HepG2 (cell line): Measurements from ENCODE around the gene CCDC87. TPM values are rescaled to one million over a fixed set of nuclear protein-coding genes. Genes with fewer than 3 reads are reported as not detected.

Source experiments
- ATAC-seq: fragments of 200-7000 bp; cut with Tn5 transposase; 3 replicates; pipeline ENCODE4 v1.9.1; 2020; ENCODE audit warnings: mild to moderate bottlenecking, moderate library complexity
- BruUV-seq: library from RNA; stranded (reverse); fragments of 400-500 nt; replicated peaks from 2 replicates; lab custom pipeline; 2021; lab: Mats Ljungman, UMichigan
- CTCF ChIA-PET: fragments of 300-600 bp; formaldehyde crosslinking; extraction: SDS; loops from one replicate; lab custom pipeline; 2021; ENCODE audit warnings: low total read pairs, inconsistent platforms, low intra/inter-chr PET ratio; lab: Yijun Ruan, JAX
- POLR2A ChIA-PET: fragments of 350-600 bp; sonication (Branson Sonifier 250); formaldehyde crosslinking; loops from one replicate; lab custom pipeline; 2020; ENCODE audit warnings: antibody characterized with exemption, inconsistent platforms; lab: Yijun Ruan, JAX
- DNase-seq: peaks from one replicate; pipeline ENCODE4 v3.0.0-alpha.2; 2015; ENCODE audit warnings: low spot score
- FAIRE-seq: peaks from 3 replicates; lab custom pipeline; 2011; peaks lifted over from hg19 to GRCh38; lab: Jason Lieb, UNC
- H2AFZ ChIP-seq: one replicate; pipeline ENCODE4 v1.6.1; 2011; ENCODE audit warnings: low read length, inconsistent platforms
- H3K27ac ChIP-seq: fragments of 300-600 bp; 3 replicates; pipeline ENCODE4 v1.8.0; 2011; ENCODE audit warnings: mixed run types, mild to moderate bottlenecking, mixed read lengths, low read length, inconsistent platforms; ENCODE audit not compliant: insufficient read depth; ENCODE audit errors: extremely low read length
- H3K27me3 ChIP-seq, 2 experiments: fragments of 200-600 bp in 1 of 2; 2 replicates in 1 of 2; 3 replicates in 1 of 2; pipeline versions ENCODE4 v1.6.0 to v1.8.0; 2011; ENCODE audit warnings: low read length in 2 of 2, mild to moderate bottlenecking in 2 of 2, moderate library complexity in 2 of 2, inconsistent platforms in 1 of 2; ENCODE audit not compliant: insufficient read depth in 2 of 2, control insufficient read depth in 1 of 2
- H3K36me3 ChIP-seq, 2 experiments: fragments of 200-600 bp in 1 of 2; replicated peaks in 1 of 2; 2 replicates in 1 of 2; 3 replicates in 1 of 2; pipeline versions ENCODE4 v1.5.1 to v1.8.0; 2011; ENCODE audit warnings: low read length in 2 of 2, inconsistent platforms in 1 of 2; ENCODE audit not compliant: insufficient read depth in 2 of 2, control insufficient read depth in 1 of 2
- H3K4me1 ChIP-seq: 2 replicates; pipeline ENCODE4 v1.5.1; 2012; ENCODE audit warnings: low read length, inconsistent platforms; ENCODE audit not compliant: insufficient read depth
- H3K4me2 ChIP-seq: 2 replicates; pipeline ENCODE4 v1.6.0; 2011; ENCODE audit warnings: low read depth, low read length, inconsistent platforms
- H3K4me3 ChIP-seq, 3 experiments: fragments of 200-600 bp in 1 of 3; sonication (generic), shearing (Covaris generic) in 1 of 3; replicated peaks in 1 of 3; 2 replicates each; pipeline ENCODE4 v1.5.1; 2011 to 2016; ENCODE audit warnings: low read length in 3 of 3, inconsistent platforms in 2 of 3, low read depth in 2 of 3, mild to moderate bottlenecking in 2 of 3, control low read depth in 1 of 3, mixed read lengths in 1 of 3; ENCODE audit not compliant: insufficient read depth in 1 of 3
- H3K79me2 ChIP-seq: one replicate; pipeline ENCODE4 v1.6.1; 2011; ENCODE audit warnings: low read length, inconsistent platforms; ENCODE audit not compliant: insufficient read depth
- H3K9ac ChIP-seq: 2 replicates; pipeline ENCODE4 v1.6.0; 2011; ENCODE audit warnings: mild to moderate bottlenecking, low read depth, low read length, inconsistent platforms; ENCODE audit not compliant: insufficient read depth
- H3K9me3 ChIP-seq: 2 replicates; pipeline ENCODE4 v1.5.1; 2012; ENCODE audit warnings: mild to moderate bottlenecking, low read length
- H4K20me1 ChIP-seq: 2 replicates; pipeline ENCODE4 v1.6.0; 2011; ENCODE audit warnings: inconsistent platforms, mild to moderate bottlenecking, low read length, moderate library complexity; ENCODE audit not compliant: insufficient read depth
- FOXK2 ChIP-seq: fragments of 450-650 bp; IDR thresholded peaks from 2 replicates; pipeline ENCODE4 v1.6.1; 2016
- KIAA2018 ChIP-seq: sonication (generic); formaldehyde crosslinking; IDR thresholded peaks from 2 replicates; pipeline ENCODE4 v1.5.0; 2020; ENCODE audit warnings: mild to moderate bottlenecking, missing genetic modification reagents, borderline replicate concordance
- KMT2B ChIP-seq: IDR thresholded peaks from 2 replicates; pipeline ENCODE4 v1.6.1; 2016; ENCODE audit warnings: missing genetic modification reagents, missing compliant biosample characterization
- MEIS2 ChIP-seq: sonication (generic); formaldehyde crosslinking; IDR thresholded peaks from 2 replicates; pipeline ENCODE4 v1.9.0; 2021; ENCODE audit warnings: mild to moderate bottlenecking, missing genetic modification reagents
- REL ChIP-seq: sonication (generic); formaldehyde crosslinking; conservative IDR thresholded peaks from 2 replicates; pipeline ENCODE4 v1.8.0; 2022; ENCODE audit warnings: mild to moderate bottlenecking, missing genetic modification reagents, moderate library complexity
- ZFP41 ChIP-seq: sonication (generic); formaldehyde crosslinking; IDR thresholded peaks from 2 replicates; pipeline ENCODE4 v1.4.0; 2020; ENCODE audit warnings: mild to moderate bottlenecking, missing genetic modification reagents, borderline replicate concordance
- ZNF432 ChIP-seq: sonication (generic); formaldehyde crosslinking; IDR thresholded peaks from 2 replicates; pipeline ENCODE4 v1.5.0; 2020; ENCODE audit warnings: missing genetic modification reagents, mild to moderate bottlenecking, borderline replicate concordance
- ZNF784 ChIP-seq: sonication (generic); formaldehyde crosslinking; IDR thresholded peaks from 2 replicates; pipeline ENCODE4 v1.5.1; 2020; ENCODE audit warnings: missing genetic modification reagents, mild to moderate bottlenecking, borderline replicate concordance
- WGBS: methylation state at CpG from one replicate; pipeline ENCODE4 v1.1.6; 2017; ENCODE audit warnings: low lambda C conversion rate; 5-methylcytosine and 5-hydroxymethylcytosine counted together
- in situ Hi-C: cut with HindIII; loops from 2 replicates; pipeline ENCODE4 v1.10.0; 2017; ENCODE audit warnings: low pct_unique_long_range_greater_than_20kb; ENCODE audit not compliant: extremely low pct_ligation_motif_present
- intact Hi-C: fragments of 100-400 bp; cut with micrococcal nuclease; formaldehyde crosslinking; loops from one replicate; pipeline ENCODE4 v1.10.0; 2022; ENCODE audit not compliant: unreplicated experiment
- polyA plus RNA-seq, 8 experiments: library from polyadenylated mRNA; depleted of rRNA in 3 of 8; stranded (reverse) in 7 of 8; unstranded in 1 of 8; fragments of >200 nt; fragmentation: Illumina TruSeq in 4 of 8; extraction: Trizol in 4 of 8; gene quantifications; 2 replicates each; pipeline versions ENCODE4 v1.2.1 to v1.2.3, GENCODE V29; 2011 to 2016; ENCODE audit warnings: low read depth in 4 of 8, missing spikeins in 1 of 8, mixed read lengths in 1 of 8; ENCODE audit not compliant: insufficient read depth in 1 of 8
- total RNA-seq, 5 experiments: library from RNA; depleted of rRNA; stranded (reverse); fragments of >200 nt; fragmentation: Illumina TruSeq; extraction: Trizol; gene quantifications; 2 replicates each; pipeline ENCODE4 v1.2.3, GENCODE V29; 2016; ENCODE audit warnings: low read depth in 1 of 5
- TF ChIP-seq, protein P1 (sequence below): IDR thresholded peaks from 2 replicates; pipeline ENCODE4 v1.6.1; 2016; ENCODE audit warnings: control low read depth
- TF ChIP-seq, protein P2 (sequence below): IDR thresholded peaks from 2 replicates; pipeline ENCODE4 v1.6.1; 2018; ENCODE audit warnings: missing genetic modification reagents, mild to moderate bottlenecking, missing compliant biosample characterization

Gene CCDC87
- total and polyA plus RNA-seq, 2 of the 13 experiments (the other 11 are each of a cell fraction or from before 2014, with no cell fraction given), result 0.05 to 0.42 TPM

DNA sequence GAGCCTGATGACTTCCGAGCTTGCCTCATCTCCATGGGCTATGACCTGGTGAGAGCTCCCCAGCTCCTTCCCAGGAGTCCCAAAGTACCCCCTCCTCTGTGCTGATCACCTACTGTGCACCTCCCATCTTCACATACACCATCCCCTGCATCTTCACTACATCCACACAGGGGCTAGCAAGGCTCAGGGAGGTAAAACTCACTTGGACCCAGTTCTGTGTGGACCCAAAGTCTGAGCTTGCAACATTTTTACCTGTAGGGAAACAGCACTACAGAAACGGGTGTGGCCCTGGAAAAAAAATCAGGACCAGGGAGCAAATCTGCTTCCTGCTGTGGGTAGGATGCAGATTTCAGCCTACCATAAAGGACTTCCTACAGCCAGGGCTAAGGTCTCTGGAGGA lies 30.6 kb downstream of the CCDC87 start:
- Histone ChIP-seq H3K4me2 (no peak overlapping the region), H3K79me2 (no peaks in the 10 kb centered on the region), H3K27ac (no peak overlapping the region), H3K9ac (no peak overlapping the region), H3K4me1 (no peaks in the 10 kb centered on the region), H3K4me3 (no peak overlapping the region), H4K20me1 (no peaks in the 10 kb centered on the region), H3K9me3 (no peaks in the 10 kb centered on the region), H2AFZ (no peak overlapping the region), H3K36me3 (no peaks in the 10 kb centered on the region), H3K27me3 (peaks cover 0 to 66% of the 10 kb centered on the region in 2 experiments; a peak in 4 of 5 replicates)
- TF ChIP-seq FOXK2 (no peak), ZNF432 (CRISPR knock-in tag) (no peak), MEIS2 (no peak), KIAA2018 (CRISPR knock-in tag) (no peak), KMT2B (CRISPR knock-in tag) (no peak), ZNF784 (CRISPR knock-in tag) (no peak), REL (no peak), ZFP41 (CRISPR knock-in tag) (no peak)
- TF ChIP-seq, protein P1, sequence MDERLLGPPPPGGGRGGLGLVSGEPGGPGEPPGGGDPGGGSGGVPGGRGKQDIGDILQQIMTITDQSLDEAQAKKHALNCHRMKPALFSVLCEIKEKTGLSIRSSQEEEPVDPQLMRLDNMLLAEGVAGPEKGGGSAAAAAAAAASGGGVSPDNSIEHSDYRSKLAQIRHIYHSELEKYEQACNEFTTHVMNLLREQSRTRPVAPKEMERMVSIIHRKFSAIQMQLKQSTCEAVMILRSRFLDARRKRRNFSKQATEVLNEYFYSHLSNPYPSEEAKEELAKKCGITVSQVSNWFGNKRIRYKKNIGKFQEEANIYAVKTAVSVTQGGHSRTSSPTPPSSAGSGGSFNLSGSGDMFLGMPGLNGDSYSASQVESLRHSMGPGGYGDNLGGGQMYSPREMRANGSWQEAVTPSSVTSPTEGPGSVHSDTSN, result no peak
- TF ChIP-seq, protein P2, sequence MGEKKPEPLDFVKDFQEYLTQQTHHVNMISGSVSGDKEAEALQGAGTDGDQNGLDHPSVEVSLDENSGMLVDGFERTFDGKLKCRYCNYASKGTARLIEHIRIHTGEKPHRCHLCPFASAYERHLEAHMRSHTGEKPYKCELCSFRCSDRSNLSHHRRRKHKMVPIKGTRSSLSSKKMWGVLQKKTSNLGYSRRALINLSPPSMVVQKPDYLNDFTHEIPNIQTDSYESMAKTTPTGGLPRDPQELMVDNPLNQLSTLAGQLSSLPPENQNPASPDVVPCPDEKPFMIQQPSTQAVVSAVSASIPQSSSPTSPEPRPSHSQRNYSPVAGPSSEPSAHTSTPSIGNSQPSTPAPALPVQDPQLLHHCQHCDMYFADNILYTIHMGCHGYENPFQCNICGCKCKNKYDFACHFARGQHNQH, result no peak
- DNase-seq (no peak), FAIRE-seq (no peak), ATAC-seq (no peak)
- in situ Hi-C loops, result loop anchor here (25.0 kb wide), 1 partner anchor 275 kb away; the partner anchor contains the start of gene RCE1
- ChIA-PET CTCF (no interaction called here), POLR2A (interaction anchor here (1.4 to 1.5 kb wide), 2 partner anchors 54 to 116 kb away, joined by 3 to 4 read pairs; partner anchors contain the start of genes RBM14 and RBM4B)
- BruUV-seq, result no TSS peak
- intact Hi-C loops, result no loop called here
- WGBS, result 33% methylated on average over 2 of the region's 2 CpGs
